Activated T-cell treated with anti-CD3 and anti-CD28 coated beads, Interleukin-2, amount 50 U/mL, for 72 hours (primary cell): ENCODE data around the gene UTS2R. TPM values are rescaled to one million over a fixed set of nuclear protein-coding genes. Genes with fewer than 3 reads are reported as not detected.

Experiments
- ATAC-seq, 2 donors: fragments of 150-1000 bp; cut with Tn5 transposase; replicated peaks in 1 of 2; 2 replicates each; pipeline ENCODE4 v1.10.0; 2021; ENCODE audit warnings: moderate library complexity in 2 of 2, mild to moderate bottlenecking in 1 of 2
- DNase-seq, 2 donors: peaks; one replicate each; pipeline ENCODE4 v3.0.0; 2021 to 2022; ENCODE audit warnings: mixed read lengths in 1 of 2
- H3K27ac Mint-ChIP-seq: one replicate; pipeline ENCODE4 v1.8.0; 2022; ENCODE audit warnings: mild to moderate bottlenecking, moderate library complexity, mixed read lengths
- H3K27me3 Mint-ChIP-seq: one replicate; pipeline ENCODE4 v1.8.0; 2022; ENCODE audit warnings: low read depth, mixed read lengths
- H3K36me3 Mint-ChIP-seq, 2 donors: one replicate each; pipeline ENCODE4 v1.8.0; 2022; ENCODE audit warnings: mixed read lengths in 2 of 2, mild to moderate bottlenecking in 1 of 2; ENCODE audit not compliant: insufficient read depth in 2 of 2
- H3K4me1 Mint-ChIP-seq: one replicate; pipeline ENCODE4 v1.8.0; 2022; ENCODE audit warnings: low read depth, mixed read lengths
- H3K4me3 Mint-ChIP-seq, 2 donors: one replicate each; pipeline ENCODE4 v1.8.0; 2022; ENCODE audit warnings: mild to moderate bottlenecking in 2 of 2, mixed read lengths in 2 of 2, moderate library complexity in 2 of 2
- H3K9me3 Mint-ChIP-seq, 2 donors: one replicate each; pipeline ENCODE4 v1.8.0; 2022; ENCODE audit warnings: mixed read lengths in 2 of 2
- total RNA-seq, 2 donors: library from RNA; stranded (reverse); gene quantifications; one replicate each; pipeline ENCODE4 v1.2.3, GENCODE V29; 2022

UTS2R gene
- total RNA-seq, 2 donors from 2014 or later = 0.46 TPM; not detected in 1

- Mint-ChIP-seq H3K4me1 (peaks cover 17% of the 10 kb centered on the region), H3K9me3 (no peaks in the 10 kb centered on the region), H3K4me3 (no peak overlapping the region), H3K36me3 (peaks cover 0 to 24% of the 10 kb centered on the region in 2 donors), H3K27me3 (no peaks in the 10 kb centered on the region), H3K27ac (peak overlapping the region; percentile 34)
- DNase-seq = no peak
- ATAC-seq = peak; percentile 17 to 18
These were observed 53.2 kb downstream of the UTS2R start for GRCh38 chr17:82424863-82425159.

Other genes starting within 250 kb of the UTS2R start
- gene CCDC57, start 158.9 kb upstream of the UTS2R start, total RNA-seq = 10 to 100 TPM; 76.9 to 78.8 TPM
- 10 to 100 TPM; 42.8 to 74.5 TPM for gene SLC16A3, start 142.7 kb upstream of the UTS2R start, total RNA-seq
- gene CSNK1D, start 98.1 kb upstream of the UTS2R start, total RNA-seq = 100 to 1,000 TPM; 166 to 170 TPM
- 1,000 to 10,000 TPM in 1 of 2 donors, 100 to 1,000 TPM in 1; 845 to 1,007 TPM for gene CD7, start 54.2 kb upstream of the UTS2R start, total RNA-seq
- gene SECTM1, start 38.0 kb upstream of the UTS2R start, total RNA-seq = 10 to 100 TPM in 1 of 2 donors, 1 to 10 TPM in 1; 3.3 to 12.6 TPM
- under 1 TPM in 1 of 2 donors, not detected in 1; 0.17 TPM for gene TEX19, start 12.5 kb upstream of the UTS2R start, total RNA-seq
- gene HEXD, start 46.6 kb downstream of the UTS2R start, total RNA-seq = 10 to 100 TPM; 26.4 to 26.7 TPM
- 10 to 100 TPM; 17.2 to 17.7 TPM for gene OGFOD3, start 46.8 kb downstream of the UTS2R start, total RNA-seq
- gene CYBC1, start 79.0 kb downstream of the UTS2R start, total RNA-seq = 100 to 1,000 TPM; 256 to 300 TPM
- 100 to 1,000 TPM in 1 of 2 donors, 10 to 100 TPM in 1; 90.4 to 120 TPM for gene NARF, start 87.0 kb downstream of the UTS2R start, total RNA-seq
- gene FOXK2, start 148.0 kb downstream of the UTS2R start, total RNA-seq = 10 to 100 TPM; 59.9 to 61.0 TPM